HG03066 (cell line): ENCODE measurements around the gene ZSWIM1.

Experiments used
- ATAC-seq: cut with Tn5 transposase; IDR thresholded peaks from one replicate; pipeline ENCODE4 v1.9.1; 2021; ENCODE audit warnings: low read depth; ENCODE audit not compliant: unreplicated experiment

Gene ZSWIM1

GRCh38 chr20:45904583-45905504 is 23.8 kb downstream of the ZSWIM1 start:
- no peak for ATAC-seq

GRCh38 chr20:45905505-45906079 is 24.6 kb downstream of the ZSWIM1 start:
- ATAC-seq = no peak

GRCh38 chr20:45907219-45907948 is 26.4 kb downstream of the ZSWIM1 start:
- no peak for ATAC-seq

GRCh38 chr20:45908084-45908483 is 27.1 kb downstream of the ZSWIM1 start:
- ATAC-seq = no peak

- ATAC-seq = no peak
Measured at GRCh38 chr20:45909336-45909808, 28.3 kb downstream of the ZSWIM1 start.

GRCh38 chr20:45909817-45910669 is 29.0 kb downstream of the ZSWIM1 start:
- no peak for ATAC-seq

GRCh38 chr20:45910670-45911485 is 29.9 kb downstream of the ZSWIM1 start:
- ATAC-seq = peak; percentile 85

GRCh38 chr20:45911486-45912343 is 30.7 kb downstream of the ZSWIM1 start, which contains the start of gene PLTP:
Gene PLTP (minus strand): TSS chr20:45912155. CDS start chr20:45911452, 703 bp downstream.
- ATAC-seq = no peak

GRCh38 chr20:45912344-45912682 is 31.3 kb downstream of the ZSWIM1 start:
- ATAC-seq = no peak

- no peak for ATAC-seq
Measured at GRCh38 chr20:45913116-45913515, 32.1 kb downstream of the ZSWIM1 start.

GRCh38 chr20:45917790-45918141 is 36.7 kb downstream of the ZSWIM1 start:
- ATAC-seq = no peak

GRCh38 chr20:45918182-45918737 is 37.2 kb downstream of the ZSWIM1 start:
- ATAC-seq = no peak

GRCh38 chr20:45918779-45919537 is 37.9 kb downstream of the ZSWIM1 start:
- ATAC-seq = no peak

GRCh38 chr20:45919542-45920399 is 38.7 kb downstream of the ZSWIM1 start:
- ATAC-seq = no peak

GRCh38 chr20:45920462-45921336 is 39.7 kb downstream of the ZSWIM1 start:
- no peak for ATAC-seq
